Measurements from ENCODE around the gene CXADR.

DNA sequence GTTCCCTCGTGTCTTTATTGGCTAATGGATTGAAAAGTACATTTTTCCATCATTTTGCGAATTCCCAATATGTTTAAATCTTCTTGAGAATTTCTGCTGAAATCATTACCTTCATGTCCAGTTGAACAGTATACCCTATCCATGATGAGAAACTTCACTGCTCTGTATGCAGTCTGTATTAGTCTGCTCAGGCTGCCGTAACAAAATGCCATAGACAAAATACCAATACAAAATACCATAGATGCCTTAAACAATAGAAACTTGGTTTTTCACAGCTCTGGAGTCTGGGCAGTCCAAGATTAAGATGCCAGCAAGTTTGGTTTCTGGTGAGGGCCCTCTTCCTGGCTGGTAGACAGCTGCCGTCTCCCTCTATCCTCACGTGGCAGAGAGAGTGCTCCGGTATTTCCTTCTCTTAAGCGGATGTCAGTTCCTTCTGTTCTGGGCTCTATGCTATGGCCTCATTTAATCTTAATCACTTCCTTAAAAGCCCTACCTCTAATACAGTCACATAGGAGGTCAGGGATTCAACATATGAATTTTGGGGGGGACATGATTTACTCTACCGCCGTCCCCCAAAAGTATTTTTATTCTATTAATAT is 27.0 kb downstream of the CXADR start:
- TF ChIP-seq POLR2A (IDR thresholded peaks at IDR 0.05) (no peak), POLR2AphosphoS5 (IDR thresholded peaks at IDR 0.05) (no peak), CTCF (IDR thresholded peaks at IDR 0.05) (no peak), EP300 (IDR thresholded peaks at IDR 0.05) (no peak)
